NCI-H128 (cell line): ENCODE data around the gene PIEZO2.
"Not testable (repeated sequence)": the region's sequence is repeated elsewhere in the genome, so short reads cannot be mapped to it uniquely, and the experiment has no call there.

Source experiments
- DNase-seq: peaks from one replicate; lab custom pipeline; 2025; ENCODE audit not compliant: unreplicated experiment; lab: John Stamatoyannopoulos, UW

PIEZO2 gene

DNA sequence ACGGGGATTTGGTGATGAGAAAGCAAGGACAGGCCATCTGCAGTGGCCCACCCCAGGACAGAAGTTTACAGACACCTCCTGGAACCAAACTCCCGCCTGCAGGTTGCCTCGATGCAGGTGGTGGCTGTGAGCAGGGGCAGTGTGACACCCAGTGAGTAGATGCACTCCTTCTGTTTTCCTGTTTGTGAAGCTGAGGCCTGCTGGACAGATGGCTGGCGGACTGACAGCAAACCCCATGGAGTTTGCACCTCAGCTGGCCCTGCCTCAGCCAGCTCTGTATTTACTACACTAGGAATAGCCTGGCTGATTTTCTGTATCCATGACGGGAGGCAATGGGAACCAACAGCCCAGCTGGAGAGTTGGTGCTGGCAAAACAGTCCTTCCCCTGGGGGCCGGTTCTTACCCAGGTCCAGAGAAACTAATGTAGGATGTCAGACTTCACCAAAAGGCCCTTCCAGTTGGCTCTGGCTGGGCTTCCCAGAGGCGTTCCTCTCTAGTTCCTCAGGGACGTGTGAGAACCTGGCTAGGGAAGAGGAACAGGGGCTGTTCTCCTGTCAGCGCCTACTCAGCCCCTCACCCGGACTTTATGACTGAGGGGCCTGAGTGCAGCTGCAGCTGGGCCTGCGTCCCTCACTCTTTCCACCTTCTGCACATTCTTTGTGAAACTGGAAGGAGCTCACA lies 511.4 kb downstream of the PIEZO2 start:
- not testable (repeated sequence) for DNase-seq

DNA sequence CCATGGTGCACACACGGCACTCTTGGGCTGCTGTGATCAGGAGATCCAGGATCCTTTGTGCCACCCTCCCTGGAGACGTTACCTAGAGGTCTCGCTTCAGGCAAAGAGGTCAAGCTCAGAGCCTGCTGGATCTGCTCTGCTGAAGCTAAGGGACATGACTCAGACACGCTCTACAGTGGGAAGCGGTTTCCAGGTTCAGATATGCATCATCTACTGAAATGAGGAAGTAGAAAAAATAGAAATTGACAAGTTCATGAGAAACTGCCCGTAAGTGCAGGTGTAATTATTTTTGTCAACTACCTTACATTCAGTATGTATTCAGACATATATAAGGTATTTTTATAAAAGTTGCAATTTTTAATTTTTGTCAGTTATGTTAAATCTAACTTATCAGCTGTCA lies 520.3 kb downstream of the PIEZO2 start:
- DNase-seq, result not testable (repeated sequence)

DNA sequence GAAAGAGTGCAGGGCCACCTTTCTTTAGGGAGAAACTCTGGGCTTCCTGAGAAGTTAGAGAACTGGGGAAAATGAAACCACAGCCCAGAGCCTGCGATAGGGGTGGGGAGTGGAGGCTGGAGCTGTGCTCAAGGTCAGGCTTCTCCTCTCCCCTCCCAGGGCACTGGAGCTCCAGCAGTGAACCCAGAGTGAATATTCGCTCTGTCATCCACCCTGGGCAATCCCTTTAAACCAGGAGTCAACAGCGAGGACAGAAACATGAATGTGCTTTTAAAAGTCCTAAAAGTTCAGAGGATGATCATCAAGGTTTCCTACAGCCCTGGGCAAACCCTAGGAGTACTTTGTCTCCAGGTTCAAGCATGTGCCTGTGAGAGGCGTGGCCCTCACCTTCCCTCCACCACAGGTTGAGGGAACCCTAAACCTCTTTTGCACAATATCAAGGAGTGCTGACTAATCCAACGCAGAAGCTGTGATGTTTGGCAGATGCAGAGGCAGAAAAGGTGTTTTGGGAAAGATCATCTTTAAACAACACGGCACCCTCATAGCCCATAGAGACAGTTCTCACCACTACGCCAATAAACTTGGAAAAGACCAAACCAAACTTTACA lies 522.7 kb downstream of the PIEZO2 start:
- DNase-seq, result not testable (repeated sequence)

DNA sequence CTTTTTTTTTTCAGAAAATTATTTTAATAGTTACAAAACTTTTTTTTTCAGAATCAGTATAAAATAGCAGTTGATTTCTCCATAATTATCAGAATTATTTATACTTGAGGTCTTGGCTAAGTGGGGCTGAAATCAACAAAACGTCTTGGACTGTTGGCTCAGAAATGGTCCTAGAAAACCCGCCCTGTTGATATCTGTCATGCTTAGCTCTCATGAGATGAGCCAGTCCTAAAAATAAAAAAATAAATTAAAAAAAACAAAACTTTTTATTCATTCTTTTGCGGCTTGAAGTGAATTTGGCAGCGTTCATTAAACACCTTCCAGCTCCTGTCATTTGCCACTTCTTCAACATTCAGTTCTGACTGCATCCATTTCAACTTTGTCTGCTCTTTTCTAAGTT lies 525.8 kb downstream of the PIEZO2 start:
- not testable (repeated sequence) for DNase-seq

DNA sequence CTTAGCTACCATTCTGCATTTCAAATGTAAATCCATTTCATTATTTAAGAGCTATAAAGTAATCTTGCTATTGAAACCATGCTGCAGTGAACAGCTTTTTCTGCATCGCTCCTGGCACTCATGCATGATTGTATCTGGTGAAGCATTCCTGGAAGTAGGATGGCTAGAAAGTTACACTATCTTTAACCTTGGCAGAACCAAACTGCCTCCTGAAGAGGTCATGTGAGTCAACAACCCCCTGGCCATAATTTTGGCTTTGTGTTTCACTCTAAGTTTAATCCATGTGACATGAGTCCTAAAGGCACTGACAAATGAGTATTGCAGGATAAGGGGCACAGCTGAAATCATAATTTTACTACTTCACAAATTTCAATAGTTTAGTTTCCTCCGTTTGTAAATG lies 526.4 kb downstream of the PIEZO2 start:
- DNase-seq, result not testable (repeated sequence)

DNA sequence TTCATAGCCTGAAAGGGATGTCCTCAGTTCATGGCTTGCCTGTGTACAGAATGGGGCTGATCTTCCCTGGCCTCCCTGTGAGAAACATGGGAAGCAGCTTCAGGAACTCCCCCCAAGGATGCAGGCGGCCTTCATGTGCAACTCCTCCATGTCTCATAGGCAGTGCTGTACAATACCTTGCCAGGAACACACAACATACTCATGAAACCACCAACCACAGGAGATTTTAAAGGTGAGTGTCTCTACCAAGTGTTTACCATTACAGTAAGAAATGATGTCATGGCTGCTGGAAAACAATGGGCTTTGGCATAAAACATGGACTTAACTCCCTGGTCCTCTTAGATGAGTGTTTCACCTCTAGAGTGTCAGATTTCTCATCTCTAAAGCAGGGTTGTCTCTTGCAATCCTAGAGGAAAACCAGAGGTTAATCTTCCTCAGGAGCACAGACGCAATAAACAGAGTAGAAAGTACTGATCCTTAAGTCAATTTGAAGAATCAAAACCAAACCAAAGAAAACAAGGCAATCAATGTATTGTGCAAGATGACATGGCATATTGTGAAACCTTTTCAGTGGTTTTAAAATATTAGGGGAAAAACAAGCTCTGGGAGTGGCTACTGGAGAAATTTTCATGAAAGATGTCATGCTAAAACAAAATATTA lies 528.6 kb downstream of the PIEZO2 start:
- DNase-seq, result not testable (repeated sequence)
